SK-N-MC (cell line): ENCODE measurements around the gene PTPRN.

Experiments used
- EZH2 ChIP-seq: fragments of 200-600 bp; sonication (generic); IDR thresholded peaks from one replicate; pipeline ENCODE4 v1.6.1; 2017; ENCODE audit warnings: antibody characterized with exemption
- POLR2AphosphoS5 ChIP-seq: IDR thresholded peaks from 2 replicates; pipeline ENCODE4 v1.6.1; 2012; ENCODE audit warnings: mild to moderate bottlenecking, low read depth, low read length, borderline replicate concordance

- no peak for TF ChIP-seq EZH2
- TF ChIP-seq POLR2AphosphoS5 = no peak
Measured at GRCh38 chr2:219286436-219287115, 22.6 kb downstream of the PTPRN start.
